NCI-H2081 (cell line): ENCODE measurements around the gene KIF5B.

ENCODE experiments used
- DNase-seq, 2 experiments: peaks; one replicate each; lab custom pipeline; 2025; lab: John Stamatoyannopoulos, UW

Gene KIF5B

GRCh38 chr10:31961277-31962074 is 94.7 kb downstream of the KIF5B start:
- DNase-seq: peak in 1 of 2 experiments; percentile 52

- DNase-seq: no peak
Measured at GRCh38 chr10:31959461-31960173, 96.6 kb downstream of the KIF5B start.
